CD4-positive, alpha-beta T cell treated with Interleukin-12 subunit alpha and Interleukin-12 subunit beta, for 1 hour (primary cell): Measurements from ENCODE around the gene GBP3.
"Not testable (repeated sequence)": the region's sequence is repeated elsewhere in the genome, so short reads cannot be mapped to it uniquely, and the experiment has no call there.

Experiments used
- DNase-seq: peaks from one replicate; pipeline ENCODE4 v3.0.0-alpha.2; 2020

The GBP3 gene

DNA sequence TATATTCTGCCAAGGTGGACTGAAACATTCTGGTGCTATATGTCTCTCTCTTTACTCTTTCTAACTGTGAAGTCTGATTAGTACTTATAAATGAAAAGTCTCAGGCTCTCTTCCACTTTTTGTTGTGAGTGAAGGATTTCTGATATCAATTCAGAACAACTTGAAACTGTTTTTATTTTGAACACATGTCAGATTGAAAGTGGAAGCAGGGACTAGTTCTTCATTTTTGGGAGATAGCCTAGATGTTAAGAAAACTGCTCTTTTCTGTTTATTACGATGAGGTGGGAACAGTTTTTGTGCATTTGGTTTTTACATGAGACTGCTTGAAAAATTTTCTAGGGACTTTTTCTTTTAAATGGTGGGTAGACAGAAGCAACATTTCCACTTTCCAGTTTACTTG lies 14.5 kb upstream of the GBP3 start:
- no peak for DNase-seq

DNA sequence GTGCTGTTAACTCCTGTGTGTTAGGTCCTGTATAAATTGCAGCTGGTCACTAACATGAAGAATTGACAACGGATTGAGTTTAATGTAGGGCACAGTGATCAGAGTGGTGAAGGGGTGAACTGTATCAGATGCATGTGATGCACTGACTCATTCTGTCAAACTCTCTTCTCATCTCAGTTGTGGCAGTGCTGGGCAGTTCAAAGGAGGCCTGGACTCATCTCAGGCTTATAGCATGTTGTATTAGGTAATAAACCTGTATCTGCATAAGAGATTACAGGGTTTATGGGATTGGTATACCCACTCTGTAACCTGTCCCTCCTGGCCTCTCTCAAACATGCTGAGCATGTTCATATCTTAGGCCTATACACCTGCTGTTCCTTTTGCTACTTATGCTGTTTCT lies 12.4 kb upstream of the GBP3 start:
- DNase-seq, result no peak

DNA sequence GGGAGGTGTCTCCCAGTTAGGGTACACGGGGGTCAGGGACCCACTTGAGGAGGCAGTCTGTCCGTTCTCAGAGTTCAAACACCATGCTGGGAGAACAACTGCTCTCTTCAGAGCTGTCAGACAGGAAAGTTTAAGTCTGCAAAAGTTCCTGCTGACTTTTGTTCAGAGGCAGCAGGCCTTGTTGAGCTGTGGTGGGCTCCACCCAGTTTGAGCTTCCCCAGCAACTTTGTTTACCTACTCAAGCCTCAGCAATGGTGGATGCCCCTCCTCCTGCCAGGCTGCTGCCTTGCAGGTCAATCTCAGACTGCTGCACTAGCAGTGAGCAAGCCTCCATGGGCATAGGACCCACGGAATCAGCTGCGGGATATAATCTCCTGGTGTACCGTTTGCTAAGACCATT lies 11.3 kb upstream of the GBP3 start:
- DNase-seq, result peak; percentile 23

DNA sequence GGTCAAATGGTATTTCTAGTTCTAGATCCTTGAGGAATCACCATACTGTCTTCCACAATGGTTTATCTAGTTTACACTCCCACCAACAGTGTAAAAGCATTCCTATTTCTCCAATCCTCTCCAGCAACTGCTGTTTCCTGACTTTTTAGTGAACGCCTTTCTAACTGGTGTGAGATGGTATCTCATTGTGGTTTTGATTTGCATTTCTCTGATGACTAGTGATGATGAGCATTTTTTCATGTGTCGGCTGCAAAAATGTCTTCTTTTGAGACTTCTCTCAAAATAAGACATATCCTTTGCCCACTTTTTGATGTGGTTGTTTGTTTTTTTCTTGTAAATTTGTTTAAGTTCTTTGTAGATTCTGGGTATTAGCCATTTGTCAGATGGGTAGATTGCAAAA lies 6.4 kb upstream of the GBP3 start:
- DNase-seq, result peak; percentile 45

DNA sequence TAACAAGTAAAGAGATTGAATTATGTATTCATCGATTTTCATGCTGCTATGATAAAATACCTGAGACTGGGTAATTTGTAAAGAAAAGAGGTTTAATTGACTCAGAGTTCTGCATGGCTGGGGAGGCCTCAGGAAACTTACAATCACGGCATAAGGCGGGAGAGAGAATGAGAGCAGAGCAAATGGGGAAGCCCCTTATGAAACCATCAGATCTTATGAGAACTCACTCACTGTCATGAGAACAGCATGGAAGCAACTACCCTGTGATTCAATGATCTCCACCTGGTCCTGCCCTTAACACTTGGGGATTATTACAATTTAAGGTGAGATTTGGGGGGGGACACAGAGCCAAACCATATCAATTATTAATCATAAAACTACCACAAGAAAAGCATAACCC lies 3.3 kb upstream of the GBP3 start:
- no peak for DNase-seq

DNA sequence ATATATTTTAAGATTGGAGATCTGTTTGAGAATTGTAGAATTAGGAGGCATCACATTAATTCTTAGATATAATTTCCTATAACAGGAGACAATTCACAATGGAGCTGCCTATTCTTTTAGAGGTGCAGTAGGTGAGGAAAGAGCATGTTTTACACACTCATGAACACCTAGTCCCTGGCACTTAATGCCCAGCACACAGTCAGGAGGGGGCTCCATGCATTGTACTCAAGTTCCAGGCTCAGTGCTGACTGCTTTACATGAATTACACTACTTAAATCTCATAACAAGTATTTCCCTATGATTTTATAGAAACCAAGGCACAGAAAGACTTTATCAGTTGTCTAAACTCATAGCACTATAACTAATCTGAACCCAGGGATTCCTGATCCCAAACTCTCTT lies 360 bp upstream of the GBP3 start:
- DNase-seq, result no peak

DNA sequence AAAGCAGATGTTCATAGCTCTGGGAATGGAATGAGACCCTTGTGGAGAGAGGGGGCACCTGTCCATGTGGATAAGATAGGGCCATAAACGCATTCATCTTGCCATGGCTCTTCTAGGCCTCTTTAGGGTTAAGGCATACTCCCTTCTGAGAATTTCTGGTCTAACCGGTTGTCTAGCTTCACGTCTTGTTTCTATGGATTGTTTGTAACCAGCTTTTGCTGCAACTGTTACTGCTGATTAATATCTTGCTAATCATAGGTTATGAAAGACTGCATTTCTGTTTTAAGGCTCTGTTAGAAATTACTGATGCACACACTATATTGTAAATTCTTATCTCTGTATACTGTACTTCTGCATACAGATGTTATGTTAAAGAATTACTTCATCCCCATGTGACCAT lies 4.3 kb downstream of the GBP3 start:
- DNase-seq, result not testable (repeated sequence)

DNA sequence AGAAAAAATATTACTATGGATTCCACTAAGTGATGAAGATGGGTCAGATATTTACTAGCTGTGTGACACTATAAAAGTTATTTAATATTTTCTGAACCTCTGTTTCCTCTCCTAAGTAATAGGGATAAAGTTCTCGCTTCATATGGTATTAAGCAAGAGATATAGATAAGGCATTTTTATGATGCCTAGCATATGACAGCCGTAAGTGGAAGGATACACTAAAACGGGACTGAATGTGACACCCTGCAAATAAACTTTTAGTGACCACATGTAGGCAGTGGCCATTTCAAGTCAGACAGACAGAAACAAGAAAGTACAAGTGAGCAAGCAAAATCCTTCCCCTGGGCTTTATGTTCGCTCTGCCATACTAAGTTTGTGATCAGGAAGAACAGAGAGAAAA lies 14.2 kb downstream of the GBP3 start:
- DNase-seq, result no peak

DNA sequence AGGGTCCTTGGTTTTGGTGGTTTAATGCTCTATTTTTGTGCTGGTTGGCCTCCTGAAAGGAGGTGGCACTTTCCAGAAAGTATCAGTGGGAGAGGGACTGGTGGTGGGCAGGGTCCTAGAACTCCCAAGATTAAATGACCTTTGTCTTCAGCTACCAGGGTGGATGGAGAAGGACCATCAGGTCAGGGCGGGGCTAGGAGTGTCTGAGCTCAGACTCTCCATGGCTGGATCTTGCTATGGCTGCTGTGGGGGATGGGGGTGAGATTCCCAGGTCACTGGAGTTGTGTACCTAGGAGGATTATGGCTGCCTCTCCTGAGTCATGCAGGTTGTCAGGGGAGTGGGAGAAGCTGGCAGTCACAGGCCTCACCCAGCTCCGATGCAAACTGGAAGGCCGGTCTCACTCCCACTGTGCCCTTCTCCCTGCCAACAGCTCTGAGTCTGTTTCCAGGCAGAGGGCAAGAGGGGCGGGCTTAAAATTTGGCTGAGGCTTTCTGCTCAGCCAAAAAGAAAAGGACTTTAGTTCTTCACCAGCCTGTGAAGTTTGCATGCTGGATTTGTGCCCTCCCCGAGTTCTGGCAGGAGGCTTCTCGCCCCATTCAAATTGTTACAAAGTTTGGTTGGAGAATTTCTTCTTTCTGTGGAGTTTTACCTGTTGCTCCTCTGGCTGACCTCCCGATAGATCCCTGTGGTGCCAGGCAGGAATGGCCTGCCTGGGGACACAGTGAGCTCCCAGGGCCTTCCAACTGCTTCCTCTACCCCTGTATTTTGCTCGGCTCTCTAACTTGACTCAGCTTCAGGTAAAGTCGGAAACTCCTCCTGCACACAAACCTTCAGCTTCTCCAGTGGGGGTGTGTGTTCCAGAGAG lies 17.1 kb downstream of the GBP3 start:
- DNase-seq, result no peak

DNA sequence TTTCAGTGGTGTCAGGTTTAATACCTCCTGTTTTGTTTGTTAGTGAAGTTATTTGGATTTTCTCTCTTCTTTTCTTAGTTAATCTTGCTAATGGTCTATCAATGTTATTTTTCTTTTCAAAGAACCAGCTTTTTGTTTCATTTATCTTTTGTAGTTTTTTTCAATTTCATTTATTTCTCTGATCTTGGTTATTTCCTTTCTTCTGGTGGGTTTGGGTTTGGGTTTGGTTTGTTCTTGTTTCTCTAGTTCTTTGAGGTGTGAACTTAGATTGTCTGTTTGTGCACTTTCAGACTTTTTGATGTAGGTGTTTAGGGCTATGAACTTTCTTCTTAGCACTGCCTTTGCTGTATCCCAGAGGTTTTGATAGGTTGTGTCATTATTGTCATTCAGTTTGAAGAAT lies 20.5 kb downstream of the GBP3 start:
- DNase-seq, result peak; percentile 25

DNA sequence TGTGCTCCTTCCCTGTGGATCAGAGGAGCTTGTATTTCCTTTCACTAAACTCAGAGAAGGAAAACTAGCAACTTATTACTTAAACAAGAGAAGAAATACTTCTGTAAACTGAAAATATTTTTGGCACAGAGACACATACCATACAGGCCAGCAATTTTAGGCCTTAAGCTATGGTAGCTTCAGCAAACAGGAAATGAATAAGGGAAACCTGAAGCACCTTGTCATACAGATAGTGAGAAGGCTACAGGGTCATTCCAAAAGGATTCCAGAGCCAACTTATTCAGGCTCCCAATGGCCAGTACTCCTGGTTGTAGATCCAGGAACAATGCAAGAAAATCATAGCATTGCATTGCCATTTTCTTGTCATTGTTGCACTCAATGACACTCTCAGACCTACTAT lies 21.2 kb downstream of the GBP3 start:
- no peak for DNase-seq

DNA sequence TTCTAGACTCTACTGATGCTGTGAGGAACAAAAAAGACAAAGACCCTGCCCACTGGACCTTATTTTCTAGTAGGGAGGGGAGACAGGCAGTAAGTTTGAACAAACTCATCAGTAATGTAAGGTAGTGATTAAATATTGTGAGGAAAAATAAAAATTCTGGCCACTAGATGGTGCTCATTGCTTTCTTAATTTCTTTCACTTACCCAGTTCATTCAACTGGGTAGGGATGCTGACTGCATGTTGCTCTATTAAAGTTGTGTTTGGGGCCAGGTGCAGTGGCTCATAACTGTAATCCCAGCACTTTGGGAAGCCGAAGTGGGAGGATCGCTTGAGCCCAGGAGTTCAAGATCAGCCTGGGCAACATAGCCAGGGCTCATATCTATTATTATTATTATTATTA lies 23.9 kb downstream of the GBP3 start:
- DNase-seq, result peak; percentile 85

DNA sequence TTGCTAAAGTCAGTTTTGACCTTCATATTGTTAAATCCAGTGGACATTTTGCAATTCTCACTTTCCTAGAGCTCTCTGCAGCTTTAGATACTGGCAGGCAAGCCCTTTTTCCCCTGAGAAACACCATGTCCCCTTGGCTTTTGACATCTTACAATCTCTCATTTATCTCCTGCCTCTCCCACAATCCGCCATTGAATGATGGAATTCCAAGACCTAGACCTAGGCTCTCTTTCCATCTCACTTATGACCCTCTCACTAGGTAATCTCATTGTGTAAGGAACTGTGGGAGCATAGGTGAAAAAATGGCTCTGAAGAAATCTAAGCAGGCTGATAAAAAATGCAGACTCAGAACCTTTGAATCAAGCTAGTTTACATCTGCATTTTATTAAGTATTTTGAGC lies 32.2 kb downstream of the GBP3 start:
- no peak for DNase-seq

DNA sequence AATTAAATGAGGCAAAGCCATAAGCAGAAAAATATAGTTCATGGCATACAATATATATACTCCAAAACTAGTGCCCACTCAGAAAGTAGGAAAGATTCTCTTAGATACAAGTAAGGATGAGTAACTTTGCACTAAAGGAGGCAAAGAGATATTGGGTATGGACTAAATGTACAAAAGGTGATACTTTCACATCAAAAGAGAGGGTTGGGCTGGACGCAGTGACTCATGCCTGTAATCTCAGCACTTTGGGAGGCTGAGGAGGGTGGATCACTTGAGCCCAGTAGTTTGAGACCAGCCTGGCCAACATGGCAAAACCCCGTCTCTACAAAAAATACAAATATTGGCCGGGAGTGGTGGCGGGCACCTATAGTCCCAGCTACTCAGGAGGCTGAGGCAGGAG lies 37.0 kb downstream of the GBP3 start:
- no peak for DNase-seq

DNA sequence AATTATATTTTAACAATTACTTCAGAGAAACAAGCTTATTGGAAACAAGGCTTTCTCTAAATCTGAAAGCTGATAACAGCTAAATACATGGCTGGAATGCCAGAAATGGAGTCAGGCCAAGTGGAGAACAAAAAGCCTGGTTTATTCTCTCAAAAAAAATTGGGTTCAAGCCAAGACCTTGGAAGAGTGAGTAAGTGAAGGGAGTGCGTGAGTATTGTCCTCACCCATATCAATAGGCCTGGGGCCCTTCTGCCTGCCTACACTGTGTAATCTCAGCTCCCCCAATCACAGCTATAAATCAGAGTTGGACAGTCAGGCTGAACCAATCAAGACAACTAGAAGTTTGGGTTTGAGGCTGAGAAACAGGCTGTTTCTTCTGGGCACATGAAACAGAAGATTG lies 37.6 kb downstream of the GBP3 start:
- DNase-seq, result no peak

DNA sequence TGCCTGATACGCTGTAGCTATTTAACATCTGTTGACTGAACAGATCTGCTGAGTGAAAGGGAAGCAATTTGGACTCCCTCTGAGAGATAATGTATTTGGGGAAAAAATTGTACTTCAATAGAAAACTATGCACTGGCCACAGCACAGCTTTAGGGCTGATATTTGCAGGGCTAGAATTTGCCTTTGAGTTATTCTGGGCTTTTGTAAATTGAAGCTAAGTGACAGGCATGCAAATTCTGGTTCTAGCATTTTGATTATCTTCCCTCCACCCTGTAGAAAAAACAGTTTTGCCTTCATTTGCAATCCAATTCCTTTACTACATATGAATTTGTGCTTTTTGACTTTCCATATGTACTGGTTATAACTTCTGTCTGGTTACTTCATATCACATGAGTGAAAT lies 38.1 kb downstream of the GBP3 start:
- DNase-seq, result no peak

DNA sequence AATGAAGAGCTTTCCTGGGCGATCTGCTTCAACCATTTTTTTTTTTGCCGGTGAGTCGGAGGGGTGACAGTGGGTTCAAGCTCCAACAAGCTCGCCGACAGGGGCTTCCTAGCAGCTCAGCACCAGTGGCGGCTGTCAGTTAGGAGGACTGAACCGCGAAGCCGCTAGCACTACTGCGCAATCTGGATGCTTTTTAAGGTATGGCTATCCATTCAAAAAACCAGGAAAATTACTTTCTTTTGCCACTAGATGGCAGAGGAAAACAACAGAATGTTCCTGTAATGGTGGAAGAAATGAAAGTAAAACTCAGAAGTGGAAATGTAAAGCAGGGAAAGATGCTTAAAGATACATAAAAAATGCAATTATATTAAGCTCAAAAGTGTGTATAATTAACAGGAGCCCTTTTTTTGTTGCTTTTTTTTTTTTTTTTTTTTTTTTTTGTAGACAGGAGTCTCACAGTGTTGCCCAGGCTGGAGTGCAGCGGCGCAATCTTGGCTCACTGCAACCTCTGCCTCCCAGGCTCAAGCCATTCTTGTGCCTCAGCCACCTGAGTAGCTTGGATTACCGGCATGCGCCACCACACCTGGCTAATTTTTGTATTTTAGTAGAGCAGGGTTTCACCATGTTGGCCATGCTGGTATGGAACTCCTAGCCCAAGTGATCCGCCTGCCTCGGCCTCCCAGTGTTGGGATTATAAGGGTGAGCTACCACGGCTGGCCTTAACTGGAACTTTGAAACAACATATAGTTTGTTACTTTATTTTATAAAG lies 38.7 kb downstream of the GBP3 start:
- DNase-seq, result peak; percentile 75

DNA sequence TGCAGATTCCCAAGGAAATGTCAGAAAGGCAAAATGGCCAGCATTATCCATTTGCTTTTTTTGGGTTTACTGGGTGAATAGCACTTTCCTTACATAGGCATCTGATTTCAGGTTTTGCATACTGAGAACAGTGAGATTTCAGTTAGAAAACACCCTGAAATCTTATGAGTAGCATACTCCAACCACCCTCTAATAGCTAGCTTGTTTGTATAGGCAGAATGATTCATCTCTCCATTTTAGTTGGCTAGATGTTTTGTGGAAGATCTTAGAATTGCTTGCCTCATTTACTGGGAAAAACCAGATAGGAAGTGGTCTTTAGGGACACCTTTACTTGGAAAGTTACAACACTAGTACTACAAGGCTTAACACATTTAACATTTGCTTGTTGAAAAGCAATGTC lies 40.6 kb downstream of the GBP3 start:
- no peak for DNase-seq

DNA sequence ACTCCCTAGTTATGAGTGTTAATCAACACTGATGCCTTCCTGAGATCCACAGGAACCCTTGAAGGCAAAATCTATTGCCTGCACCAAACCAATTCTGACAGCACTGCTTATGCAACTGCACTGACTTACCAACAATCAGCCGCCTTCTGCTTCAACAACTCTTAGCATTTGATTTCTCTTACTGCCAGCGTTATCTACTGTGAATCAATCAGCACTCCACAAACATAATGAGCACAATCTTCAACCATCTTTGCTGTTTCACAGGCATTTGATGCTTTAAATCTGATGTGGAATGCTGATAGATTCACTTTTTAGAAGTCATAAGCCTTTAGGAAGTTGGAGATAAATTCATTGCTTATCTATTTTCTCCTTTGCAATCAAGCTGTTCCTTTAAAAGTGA lies 41.2 kb downstream of the GBP3 start:
- not testable (repeated sequence) for DNase-seq

DNA sequence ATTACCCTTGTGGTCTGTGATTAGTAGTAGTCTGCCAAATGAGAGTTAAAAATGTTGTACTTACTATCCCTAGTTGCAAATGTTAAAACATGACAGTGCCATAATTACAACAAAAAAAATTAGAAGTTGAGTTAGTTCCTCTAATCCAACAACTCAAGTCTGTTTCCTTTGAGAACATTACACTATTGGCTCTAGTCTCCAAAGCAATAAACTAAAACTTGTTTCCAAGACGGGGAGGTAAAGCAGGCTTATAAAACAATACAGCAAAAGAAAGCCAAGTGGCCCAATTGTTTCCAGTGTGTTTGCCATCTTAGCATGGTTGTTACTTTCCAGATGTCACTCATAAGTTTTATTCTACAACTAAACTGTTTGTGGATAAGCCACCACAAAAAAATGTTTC lies 41.8 kb downstream of the GBP3 start:
- no peak for DNase-seq

DNA sequence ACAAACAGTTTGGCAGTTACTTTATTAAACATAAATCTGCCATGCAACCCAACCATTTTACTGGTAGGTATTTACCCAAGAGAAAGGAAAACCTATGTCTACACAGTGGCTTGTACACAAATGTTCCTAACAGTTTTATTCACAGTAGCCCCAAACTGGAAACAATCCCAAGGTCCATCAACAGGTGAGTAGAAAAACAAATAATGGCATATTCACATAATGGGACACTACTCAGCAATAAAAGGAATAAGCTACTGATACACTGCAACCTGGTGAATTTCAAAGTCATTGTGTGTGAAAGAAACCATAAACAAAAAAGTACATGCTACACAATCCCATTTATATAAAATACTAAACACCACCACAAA lies 42.9 kb downstream of the GBP3 start:
- no peak for DNase-seq

DNA sequence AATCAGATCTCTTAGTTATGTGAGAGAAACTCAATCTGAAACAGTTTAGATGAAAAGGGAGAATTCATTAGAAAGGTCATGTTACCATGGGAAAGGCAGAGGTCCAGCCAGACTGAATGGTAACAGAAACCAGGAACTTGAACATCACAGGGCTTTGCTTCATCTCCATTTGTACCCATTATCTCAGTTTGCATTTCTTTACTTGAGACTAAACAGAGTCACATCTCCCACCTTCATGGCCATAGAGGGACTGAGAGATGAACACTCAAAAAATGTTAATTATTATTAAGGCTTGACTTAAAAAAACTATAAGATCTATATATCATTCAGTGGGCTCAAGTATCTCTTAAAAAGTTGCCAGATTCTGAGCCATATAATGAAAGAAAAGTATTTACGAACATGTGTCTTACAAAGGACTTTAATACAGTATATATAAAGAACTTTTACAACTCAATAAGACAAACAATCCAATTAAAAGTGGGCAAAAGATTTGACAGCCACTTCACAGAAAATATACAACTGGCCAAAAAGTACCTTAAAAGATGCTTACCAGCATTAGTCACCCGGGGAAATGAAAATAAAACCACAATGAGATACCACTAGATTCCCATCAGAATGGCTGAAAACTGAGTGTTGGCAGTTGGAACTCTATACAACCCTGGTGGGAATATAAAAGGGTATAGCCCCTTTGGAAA lies 43.5 kb downstream of the GBP3 start:
- DNase-seq, result no peak

DNA sequence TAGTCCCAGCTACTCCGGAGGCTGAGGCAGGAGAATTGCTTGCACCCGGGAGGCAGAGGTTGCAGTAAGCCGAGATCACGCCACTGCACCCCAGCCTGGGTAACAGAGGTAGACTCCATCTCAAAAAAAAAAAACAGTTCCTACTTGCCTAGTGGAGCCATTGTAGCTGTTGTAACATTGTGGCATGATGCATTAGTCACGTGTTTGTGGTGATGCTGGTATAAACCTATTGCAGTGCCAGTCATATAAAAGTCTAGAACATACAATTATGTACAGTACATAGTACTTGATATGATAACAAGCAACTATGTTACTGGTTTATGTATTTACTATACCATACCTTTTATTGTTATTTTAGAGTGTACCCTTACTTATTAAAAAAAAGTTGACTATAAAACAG lies 46.4 kb downstream of the GBP3 start:
- DNase-seq, result no peak

DNA sequence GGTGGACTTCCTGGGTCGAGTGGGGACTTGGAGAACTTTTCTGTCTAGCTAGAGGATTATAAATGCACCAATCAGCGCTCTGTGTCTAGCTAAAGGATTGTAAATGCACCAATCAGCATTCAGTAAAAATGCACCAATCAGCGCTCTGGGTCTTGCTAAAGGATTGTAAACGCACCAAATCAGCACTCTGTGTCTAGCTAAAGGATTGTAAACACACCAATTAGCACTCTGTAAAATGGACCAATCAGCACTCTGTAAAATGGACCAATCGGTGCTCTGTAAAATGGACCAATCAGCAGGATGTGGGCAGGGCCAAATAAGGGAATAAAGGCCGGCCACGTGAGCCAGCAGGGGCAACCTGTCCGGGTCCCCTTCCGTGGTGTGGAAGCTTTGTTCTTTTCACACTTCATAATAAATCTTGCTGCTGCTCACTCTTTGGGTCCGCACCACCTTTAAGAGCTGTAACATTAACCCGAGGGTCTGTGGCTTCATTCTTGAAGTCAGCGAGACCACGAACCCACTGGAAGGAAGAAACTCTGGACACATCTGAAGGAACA lies 48.0 kb downstream of the GBP3 start:
- not testable (repeated sequence) for DNase-seq
